HL-60 (cell line): ENCODE measurements around the gene PTPN11.

Experiments used
- DNase-seq, 2 experiments: peaks; one replicate each; pipeline ENCODE4 v3.0.0-alpha.2; 2010 to 2020; ENCODE audit warnings: low read depth in 1 of 2, low spot score in 1 of 2
- H3K27ac ChIP-seq: fragments of 250-450 bp; sonication (Bioruptor Pico); replicated peaks from 2 replicates; pipeline ENCODE4 v1.5.1; 2020; ENCODE audit warnings: mild to moderate bottlenecking, moderate library complexity
- H3K27me3 ChIP-seq: fragments of 250-450 bp; sonication (Bioruptor Pico); 2 replicates; pipeline ENCODE4 v1.5.1; 2021; ENCODE audit warnings: mild to moderate bottlenecking, moderate library complexity; ENCODE audit not compliant: insufficient read depth, poor library complexity, severe bottlenecking
- H3K4me3 ChIP-seq: replicated peaks from 2 replicates; pipeline ENCODE4 v1.5.1; 2011; ENCODE audit warnings: mild to moderate bottlenecking, control low read depth, low read length; ENCODE audit not compliant: insufficient read depth
- GABPA ChIP-seq: IDR thresholded peaks from 2 replicates; pipeline ENCODE4 v1.6.1; 2012; ENCODE audit warnings: low read depth
- POLR2AphosphoS5 ChIP-seq: IDR thresholded peaks from 2 replicates; pipeline ENCODE4 v1.6.1; 2012; ENCODE audit warnings: low read depth
- SPI1 ChIP-seq: IDR thresholded peaks from 2 replicates; pipeline ENCODE4 v1.6.1; 2012; ENCODE audit warnings: low read depth, mild to moderate bottlenecking, borderline replicate concordance
- TF ChIP-seq, protein P1 (sequence below): IDR thresholded peaks from 2 replicates; pipeline ENCODE4 v1.6.1; 2012; ENCODE audit warnings: low read depth; ENCODE audit not compliant: insufficient replicate concordance
- TF ChIP-seq, protein P2 (sequence below): IDR thresholded peaks from one replicate; pipeline ENCODE4 v1.5.1; 2011; ENCODE audit warnings: low read length, control low read depth, inconsistent platforms; ENCODE audit not compliant: insufficient read depth

The PTPN11 gene

GRCh38 chr12:112422531-112422930 is 3.8 kb downstream of the PTPN11 start:
- H3K27me3 ChIP-seq, result no peaks in the 10 kb centered on the region
- H3K27ac ChIP-seq, result no peak overlapping the region
- no peak overlapping the region for H3K4me3 ChIP-seq
- TF ChIP-seq, protein P1, sequence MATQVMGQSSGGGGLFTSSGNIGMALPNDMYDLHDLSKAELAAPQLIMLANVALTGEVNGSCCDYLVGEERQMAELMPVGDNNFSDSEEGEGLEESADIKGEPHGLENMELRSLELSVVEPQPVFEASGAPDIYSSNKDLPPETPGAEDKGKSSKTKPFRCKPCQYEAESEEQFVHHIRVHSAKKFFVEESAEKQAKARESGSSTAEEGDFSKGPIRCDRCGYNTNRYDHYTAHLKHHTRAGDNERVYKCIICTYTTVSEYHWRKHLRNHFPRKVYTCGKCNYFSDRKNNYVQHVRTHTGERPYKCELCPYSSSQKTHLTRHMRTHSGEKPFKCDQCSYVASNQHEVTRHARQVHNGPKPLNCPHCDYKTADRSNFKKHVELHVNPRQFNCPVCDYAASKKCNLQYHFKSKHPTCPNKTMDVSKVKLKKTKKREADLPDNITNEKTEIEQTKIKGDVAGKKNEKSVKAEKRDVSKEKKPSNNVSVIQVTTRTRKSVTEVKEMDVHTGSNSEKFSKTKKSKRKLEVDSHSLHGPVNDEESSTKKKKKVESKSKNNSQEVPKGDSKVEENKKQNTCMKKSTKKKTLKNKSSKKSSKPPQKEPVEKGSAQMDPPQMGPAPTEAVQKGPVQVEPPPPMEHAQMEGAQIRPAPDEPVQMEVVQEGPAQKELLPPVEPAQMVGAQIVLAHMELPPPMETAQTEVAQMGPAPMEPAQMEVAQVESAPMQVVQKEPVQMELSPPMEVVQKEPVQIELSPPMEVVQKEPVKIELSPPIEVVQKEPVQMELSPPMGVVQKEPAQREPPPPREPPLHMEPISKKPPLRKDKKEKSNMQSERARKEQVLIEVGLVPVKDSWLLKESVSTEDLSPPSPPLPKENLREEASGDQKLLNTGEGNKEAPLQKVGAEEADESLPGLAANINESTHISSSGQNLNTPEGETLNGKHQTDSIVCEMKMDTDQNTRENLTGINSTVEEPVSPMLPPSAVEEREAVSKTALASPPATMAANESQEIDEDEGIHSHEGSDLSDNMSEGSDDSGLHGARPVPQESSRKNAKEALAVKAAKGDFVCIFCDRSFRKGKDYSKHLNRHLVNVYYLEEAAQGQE, result no peak
- TF ChIP-seq GABPA (no peak), POLR2AphosphoS5 (no peak), SPI1 (no peak)
- TF ChIP-seq, protein P2, sequence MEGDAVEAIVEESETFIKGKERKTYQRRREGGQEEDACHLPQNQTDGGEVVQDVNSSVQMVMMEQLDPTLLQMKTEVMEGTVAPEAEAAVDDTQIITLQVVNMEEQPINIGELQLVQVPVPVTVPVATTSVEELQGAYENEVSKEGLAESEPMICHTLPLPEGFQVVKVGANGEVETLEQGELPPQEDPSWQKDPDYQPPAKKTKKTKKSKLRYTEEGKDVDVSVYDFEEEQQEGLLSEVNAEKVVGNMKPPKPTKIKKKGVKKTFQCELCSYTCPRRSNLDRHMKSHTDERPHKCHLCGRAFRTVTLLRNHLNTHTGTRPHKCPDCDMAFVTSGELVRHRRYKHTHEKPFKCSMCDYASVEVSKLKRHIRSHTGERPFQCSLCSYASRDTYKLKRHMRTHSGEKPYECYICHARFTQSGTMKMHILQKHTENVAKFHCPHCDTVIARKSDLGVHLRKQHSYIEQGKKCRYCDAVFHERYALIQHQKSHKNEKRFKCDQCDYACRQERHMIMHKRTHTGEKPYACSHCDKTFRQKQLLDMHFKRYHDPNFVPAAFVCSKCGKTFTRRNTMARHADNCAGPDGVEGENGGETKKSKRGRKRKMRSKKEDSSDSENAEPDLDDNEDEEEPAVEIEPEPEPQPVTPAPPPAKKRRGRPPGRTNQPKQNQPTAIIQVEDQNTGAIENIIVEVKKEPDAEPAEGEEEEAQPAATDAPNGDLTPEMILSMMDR, result no peak
- no peak for DNase-seq

- Histone ChIP-seq H3K27me3 (no peaks in the 10 kb centered on the region), H3K27ac (no peak overlapping the region), H3K4me3 (no peak overlapping the region)
- DNase-seq, result no peak
- TF ChIP-seq SPI1 (no peak), GABPA (no peak), POLR2AphosphoS5 (no peak)
- TF ChIP-seq, protein P1, result no peak
- TF ChIP-seq, protein P2, result no peak
These were observed 5.4 kb downstream of the PTPN11 start for GRCh38 chr12:112424126-112424525.

- Histone ChIP-seq H3K27ac (no peak overlapping the region), H3K4me3 (no peak overlapping the region), H3K27me3 (no peaks in the 10 kb centered on the region)
- no peak for DNase-seq
- TF ChIP-seq POLR2AphosphoS5 (no peak), SPI1 (no peak), GABPA (no peak)
- TF ChIP-seq, protein P2, result no peak
- TF ChIP-seq, protein P1, result no peak
These were observed 7.0 kb downstream of the PTPN11 start for GRCh38 chr12:112425582-112426382.
